ENCODE data around the gene NOXO1. TPM values are rescaled to one million over a fixed set of nuclear protein-coding genes. Genes with fewer than 3 reads are reported as not detected.

The NOXO1 gene
- total RNA-seq: under 1 TPM; 0.40 to 0.77 TPM

DNA sequence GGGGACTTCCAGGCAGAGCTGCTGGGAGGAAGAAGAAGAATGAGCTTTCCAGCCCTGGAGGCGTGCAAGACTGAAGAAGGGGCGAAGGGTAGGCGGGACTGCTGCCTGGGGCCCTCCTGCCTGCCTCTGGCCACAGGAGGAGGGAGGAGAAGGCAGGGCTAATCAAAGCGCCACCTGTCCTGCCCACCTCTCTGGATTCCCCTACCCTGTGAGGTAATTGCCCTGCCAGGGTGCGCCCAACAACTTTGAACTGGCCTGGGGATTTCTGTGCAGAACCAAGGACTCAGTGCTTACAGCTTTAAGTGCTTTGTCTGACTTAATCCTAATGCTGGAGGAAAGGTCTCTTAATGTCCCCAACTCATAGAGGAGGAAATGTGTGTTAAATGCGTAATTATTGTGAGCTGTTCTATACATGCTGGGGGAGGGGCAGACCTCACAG, at the start of gene NOXO1:
Gene NOXO1, minus strand, starts transcription at position 72 of the 439 bp plus-strand sequence. CDS start 290 bp downstream, outside the sequence.

GRCh38 chr16:2026461-2027023, 45.3 kb upstream of the NOXO1 start, which contains the start of gene NHERF2:
Gene NHERF2, plus strand, starts transcription at chr16:2026902. Its CDS starts 104 bp downstream, at chr16:2027006.

GRCh38 chr16:2019518-2019920, 38.2 kb upstream of the NOXO1 start, which contains the start of gene NPW:
Gene NPW, plus strand, starts transcription at chr16:2019785.

DNA sequence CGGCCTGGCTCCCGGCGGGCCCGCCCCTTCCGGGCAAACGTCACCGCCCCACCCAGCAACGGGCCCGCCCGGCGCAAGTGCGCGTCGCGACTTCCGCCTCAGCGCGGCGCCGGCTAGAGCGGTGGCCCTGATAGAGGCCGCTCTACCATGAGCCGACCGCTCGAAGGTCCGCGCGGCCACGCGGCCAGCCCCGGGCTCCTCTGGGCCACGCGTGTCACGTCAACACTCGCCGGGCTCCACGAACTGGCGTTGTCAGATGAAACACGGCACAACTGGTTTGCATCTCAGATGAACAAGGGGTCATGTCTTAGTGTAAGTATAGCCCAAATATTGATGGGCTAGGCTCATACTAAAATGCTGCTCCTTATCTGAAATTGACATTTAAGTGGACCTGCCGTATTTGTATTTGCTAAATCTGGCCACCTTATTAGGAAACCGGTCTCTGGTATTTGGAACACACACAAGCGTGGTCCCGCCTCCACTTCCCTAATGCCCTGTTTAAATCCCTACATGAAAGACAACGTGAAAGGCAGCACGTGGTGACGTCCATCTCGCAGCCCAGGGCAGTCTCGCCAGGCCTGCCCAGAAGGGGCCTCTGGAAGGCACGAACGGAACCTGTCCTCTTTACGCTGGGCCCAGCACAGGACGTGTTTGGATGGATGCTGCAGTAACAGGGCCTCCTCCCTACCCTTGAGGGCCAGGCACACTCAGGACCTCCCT, 28.7 kb upstream of the NOXO1 start, which contains the start of gene ZNF598:
Gene ZNF598, minus strand, starts transcription at position 31 of the 720 bp plus-strand sequence.

DNA sequence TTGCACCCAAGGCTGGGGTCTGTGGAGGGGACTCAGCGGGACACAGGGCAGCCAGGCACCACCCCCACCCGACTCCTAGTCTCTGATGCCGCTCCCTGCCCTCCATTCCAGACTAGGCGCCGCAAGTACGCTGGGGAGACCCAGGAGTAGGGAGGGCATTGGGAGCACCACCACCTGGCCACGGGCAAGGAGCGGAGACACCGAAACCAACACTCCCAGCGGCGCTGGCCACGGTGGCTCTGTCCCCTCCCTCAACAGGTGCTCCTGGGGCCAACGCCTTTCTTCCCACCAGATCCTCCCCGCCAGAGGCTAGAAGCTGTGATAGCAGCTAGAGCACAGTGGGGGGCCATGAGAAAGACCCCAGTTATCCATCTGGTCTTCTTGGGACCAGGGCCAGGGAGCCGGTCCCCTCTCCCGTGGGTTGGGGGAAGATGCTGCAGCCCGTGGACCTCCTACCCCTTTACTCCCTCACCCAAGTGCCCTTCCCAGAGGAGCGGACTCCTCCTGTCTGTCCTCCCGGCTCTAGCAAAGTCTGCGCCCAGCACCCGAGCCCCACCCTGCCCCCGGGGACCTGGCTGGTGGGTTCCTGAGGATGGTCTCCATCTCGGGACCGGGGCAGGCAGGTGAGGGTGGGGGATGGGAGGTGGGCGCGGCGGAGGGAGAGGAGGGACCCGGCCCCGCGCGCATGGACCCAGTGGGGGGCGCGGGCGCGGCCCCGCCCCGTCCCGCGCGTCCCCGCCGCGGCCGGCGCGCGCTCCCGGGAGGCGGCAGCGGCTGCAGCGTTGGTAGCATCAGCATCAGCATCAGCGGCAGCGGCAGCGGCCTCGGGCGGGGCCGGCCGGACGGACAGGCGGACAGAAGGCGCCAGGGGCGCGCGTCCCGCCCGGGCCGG, 8.2 kb upstream of the NOXO1 start, which contains the start of gene SYNGR3:
Gene SYNGR3, plus strand, starts transcription at position 762 of the 892 bp plus-strand sequence. CDS start 133 bp downstream, outside the sequence.

GRCh38 chr16:1983544-1984346, 2.5 kb upstream of the NOXO1 start, which contains the start of gene GFER:
Gene GFER, plus strand, starts transcription at chr16:1984193. Its CDS starts 26 bp downstream, at chr16:1984219.

DNA sequence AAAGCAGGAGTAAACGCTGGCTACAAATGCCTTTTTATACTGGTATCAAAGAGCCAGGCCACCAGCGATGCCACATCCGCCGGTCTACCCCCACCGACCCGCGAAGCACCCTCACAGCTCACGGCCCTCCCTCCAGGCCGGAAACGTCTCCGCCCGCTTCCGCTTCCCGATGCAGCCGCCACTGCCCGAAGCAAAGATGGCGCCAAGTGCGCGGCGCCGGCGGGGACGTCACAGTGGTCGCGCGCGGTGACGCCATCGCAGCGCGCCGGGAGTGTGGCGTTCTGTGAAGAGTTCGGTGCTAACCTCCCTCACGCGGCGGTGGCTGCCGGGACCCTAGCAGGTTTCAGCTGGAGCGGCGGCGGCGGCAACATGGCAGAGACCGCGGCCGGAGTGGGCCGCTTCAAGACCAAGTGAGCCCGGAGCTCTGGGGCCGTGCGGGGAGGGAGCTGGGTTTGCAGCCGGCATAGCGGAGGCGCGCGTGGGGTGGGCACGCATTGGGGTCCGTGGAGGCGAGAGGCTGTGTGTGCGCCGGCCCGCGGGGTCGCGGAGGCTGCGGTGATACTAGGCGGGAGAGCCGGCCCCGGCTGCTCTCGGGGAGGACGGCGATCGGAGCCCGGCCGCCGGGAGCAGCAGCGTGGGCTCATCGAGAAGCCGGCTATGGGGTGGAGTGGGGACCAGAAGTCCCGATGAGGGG, 9.3 kb downstream of the NOXO1 start, which contains the start of gene TBL3:
Gene TBL3, plus strand, starts transcription at position 258 of the 694 bp plus-strand sequence. Its CDS starts 112 bp downstream, at position 370.

DNA sequence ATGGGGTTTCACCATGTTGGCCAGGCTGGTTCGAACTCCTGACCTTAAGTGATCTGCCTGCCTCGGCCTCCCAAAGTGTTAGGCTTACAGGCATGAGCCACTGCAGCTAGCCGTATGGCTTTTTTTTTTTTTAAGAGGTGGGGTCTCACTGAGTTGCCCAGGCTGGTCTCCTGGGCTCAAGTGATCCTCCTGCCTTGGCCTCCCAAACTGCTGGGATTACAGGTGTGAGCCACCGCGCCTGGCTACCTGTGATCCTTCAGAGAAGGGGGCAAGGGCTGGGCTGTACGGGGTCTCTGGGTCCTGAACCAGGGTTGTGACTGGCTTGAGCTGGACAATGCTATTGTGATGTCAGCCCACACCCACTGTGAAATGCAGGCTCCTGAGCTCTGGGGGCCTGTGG, 14.8 kb downstream of the NOXO1 start, which contains the start of gene RNF151:
Gene RNF151, plus strand, starts transcription at position 397 of the 400 bp plus-strand sequence. CDS start 26 bp downstream, outside the sequence.

GRCh38 chr16:1964506-1965395, 16.5 kb downstream of the NOXO1 start, which contains the start of gene RPS2:
Gene RPS2, minus strand, starts transcription at chr16:1964826. Its CDS starts 201 bp downstream, at chr16:1964625.

GRCh38 chr16:1959269-1960039, 21.8 kb downstream of the NOXO1 start, which contains the start of gene NDUFB10:
Gene NDUFB10, plus strand, starts transcription at chr16:1959538. Its CDS starts 87 bp downstream, at chr16:1959625.

GRCh38 chr16:1942810-1943726, 38.2 kb downstream of the NOXO1 start, which contains the start of gene MSRB1:
Gene MSRB1, minus strand, starts transcription at chr16:1943199. Its CDS starts 43 bp downstream, at chr16:1943156.

Other genes with a start within 250 kb of the NOXO1 start
- 10 to 100 TPM; 43.1 to 45.1 TPM for gene NME3, start 209.9 kb downstream of the NOXO1 start, total RNA-seq
- 10 to 100 TPM; 26.6 to 27.4 TPM for gene EME2, start 208.7 kb downstream of the NOXO1 start, total RNA-seq
- 10 to 100 TPM; 88.3 to 89.4 TPM for gene MRPS34, start 208.3 kb downstream of the NOXO1 start, total RNA-seq
- 10 to 100 TPM; 53.5 to 53.7 TPM for gene SPSB3, start 198.9 kb downstream of the NOXO1 start, total RNA-seq
- gene NUBP2, start 198.5 kb downstream of the NOXO1 start, total RNA-seq: 10 to 100 TPM; 45.7 to 47.8 TPM
- under 1 TPM in 1 of 2 experiments, not detected in 1; 0.15 TPM for gene IGFALS, start 187.8 kb downstream of the NOXO1 start, total RNA-seq
- 10 to 100 TPM; 41.0 to 44.3 TPM for gene HAGH, start 154.6 kb downstream of the NOXO1 start, total RNA-seq
- gene FAHD1, start 154.3 kb downstream of the NOXO1 start, total RNA-seq: 10 to 100 TPM; 11.3 to 11.5 TPM
- not detected for gene MEIOB, start 109.3 kb downstream of the NOXO1 start, total RNA-seq
- not detected for gene HS3ST6, start 63.1 kb downstream of the NOXO1 start, total RNA-seq
- gene MSRB1, start 38.3 kb downstream of the NOXO1 start, total RNA-seq: 10 to 100 TPM; 13.7 to 13.8 TPM
- gene RPL3L, start 26.8 kb downstream of the NOXO1 start, total RNA-seq: not detected
- 100 to 1,000 TPM; 110 to 120 TPM for gene NDUFB10, start 21.9 kb downstream of the NOXO1 start, total RNA-seq
- gene RPS2, start 16.6 kb downstream of the NOXO1 start, total RNA-seq: 1,000 to 10,000 TPM; 3,275 to 3,410 TPM
- gene RNF151, start 14.6 kb downstream of the NOXO1 start, total RNA-seq: not detected
- 10 to 100 TPM; 24.4 to 27.4 TPM for gene TBL3, start 9.4 kb downstream of the NOXO1 start, total RNA-seq
- gene GFER, start 2.7 kb upstream of the NOXO1 start, total RNA-seq: 10 to 100 TPM; 26.6 to 27.3 TPM
- gene SYNGR3, start 8.5 kb upstream of the NOXO1 start, total RNA-seq: 1 to 10 TPM; 2.2 to 2.8 TPM
- gene ZNF598, start 28.4 kb upstream of the NOXO1 start, total RNA-seq: 10 to 100 TPM; 51.5 to 52.2 TPM
- under 1 TPM; 0.24 to 0.48 TPM for gene NPW, start 38.3 kb upstream of the NOXO1 start, total RNA-seq
- 1 to 10 TPM; 2.8 to 3.2 TPM for gene NHERF2, start 45.4 kb upstream of the NOXO1 start, total RNA-seq
- 10 to 100 TPM; 21.4 to 21.8 TPM for gene NTHL1, start 66.4 kb upstream of the NOXO1 start, total RNA-seq
- 100 to 1,000 TPM; 106 to 109 TPM for gene TSC2, start 66.5 kb upstream of the NOXO1 start, total RNA-seq
- 10 to 100 TPM; 66.5 to 78.0 TPM for gene PKD1, start 154.4 kb upstream of the NOXO1 start, total RNA-seq
- under 1 TPM in 1 of 2 experiments, not detected in 1; 0.15 TPM for gene RAB26, start 167.2 kb upstream of the NOXO1 start, total RNA-seq
- 10 to 100 TPM; 57.4 to 58.9 TPM for gene TRAF7, start 174.3 kb upstream of the NOXO1 start, total RNA-seq
- under 1 TPM; 0.28 to 0.39 TPM for gene CASKIN1, start 215.1 kb upstream of the NOXO1 start, total RNA-seq
- 10 to 100 TPM; 30.6 to 34.2 TPM for gene MLST8, start 224.0 kb upstream of the NOXO1 start, total RNA-seq
- gene BRICD5, start 229.4 kb upstream of the NOXO1 start, total RNA-seq: 10 to 100 TPM; 11.9 to 12.7 TPM
- gene PGP, start 233.4 kb upstream of the NOXO1 start, total RNA-seq: 10 to 100 TPM; 17.4 to 17.5 TPM
- gene E4F1, start 242.1 kb upstream of the NOXO1 start, total RNA-seq: 10 to 100 TPM; 30.1 to 31.5 TPM

Data from activated naive CD4-positive, alpha-beta T cell treated with anti-CD3 and anti-CD28 coated beads, Interleukin-2, amount 10 ng/mL, durations not matched to agents 5 hours and 36 hours (primary cell).